BE2C (cell line): ENCODE data around the gene BCKDHA.
A peak's percentile ranks its signal among the peaks of the same experiment; 100 is the strongest.

Experiments
- DNase-seq: peaks from one replicate; pipeline ENCODE4 v3.0.0-alpha.2; 2020
- H3K27me3 ChIP-seq: fragments of 250-450 bp; sonication (Bioruptor Pico); 2 replicates; pipeline ENCODE4 v1.5.1; 2020; ENCODE audit warnings: mild to moderate bottlenecking
- H3K36me3 ChIP-seq: fragments of 250-450 bp; sonication (Bioruptor Pico); 2 replicates; pipeline ENCODE4 v1.5.1; 2020; ENCODE audit warnings: mild to moderate bottlenecking
- H3K4me1 ChIP-seq: fragments of 250-450 bp; sonication (Bioruptor Pico); 2 replicates; pipeline ENCODE4 v1.5.1; 2020
- H3K4me3 ChIP-seq: 2 replicates; pipeline ENCODE4 v1.5.1; 2011; ENCODE audit warnings: low read depth, low read length
- H3K9me3 ChIP-seq: fragments of 250-450 bp; sonication (Bioruptor Pico); 2 replicates; pipeline ENCODE4 v1.5.1; 2020
- CTCF ChIP-seq: IDR thresholded peaks from 2 replicates; pipeline ENCODE4 v1.5.1; 2012; ENCODE audit warnings: mild to moderate bottlenecking, low read depth, low read length

BCKDHA gene

GRCh38 chr19:41411100-41411967 lies 13.7 kb downstream of the BCKDHA start:
- no peak for DNase-seq
- no peaks in the 10 kb centered on the region for H3K27me3 ChIP-seq

GRCh38 chr19:41411968-41412265 lies 14.3 kb downstream of the BCKDHA start:
- no peaks in the 10 kb centered on the region for H3K9me3 ChIP-seq
- no peak for TF ChIP-seq CTCF
- H3K4me1 ChIP-seq, result peaks cover 12% of the 10 kb centered on the region
- H3K4me3 ChIP-seq, result no peak overlapping the region
- no peaks in the 10 kb centered on the region for H3K27me3 ChIP-seq
- peak; percentile 41 for DNase-seq
- H3K36me3 ChIP-seq, result peaks cover 36% of the 10 kb centered on the region

More at GRCh38 chr19:41411100-41411967, 13.7 kb downstream of the BCKDHA start:
- peaks cover 34% of the 10 kb centered on the region for H3K36me3 ChIP-seq
- no peak overlapping the region for H3K4me3 ChIP-seq
- peaks cover 12% of the 10 kb centered on the region for H3K4me1 ChIP-seq
- no peaks in the 10 kb centered on the region for H3K9me3 ChIP-seq
- no peak for TF ChIP-seq CTCF

DNA sequence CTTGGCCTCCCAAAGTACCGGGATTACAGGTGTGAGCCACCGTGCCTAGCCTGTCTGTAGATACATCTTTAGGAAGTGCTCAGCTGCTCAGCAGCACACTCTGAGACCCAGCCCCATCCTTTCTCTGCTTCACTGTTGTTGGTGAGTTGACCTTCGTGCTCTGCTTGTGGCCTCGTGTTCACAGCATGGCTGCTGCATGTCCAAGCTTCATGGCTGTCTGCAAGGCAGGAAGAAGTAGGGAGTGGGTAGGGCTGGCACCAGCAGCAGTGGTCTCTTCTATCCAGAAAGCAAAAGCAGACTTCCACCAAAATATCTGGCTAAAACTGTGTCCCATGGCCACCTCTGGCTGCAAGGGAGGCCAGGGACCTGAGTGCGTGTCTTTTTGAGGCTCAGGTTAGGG lies 15.3 kb downstream of the BCKDHA start:
- H3K27me3 ChIP-seq, result no peaks in the 10 kb centered on the region
- H3K4me3 ChIP-seq, result no peak overlapping the region
- H3K4me1 ChIP-seq, result peaks cover 12% of the 10 kb centered on the region
- H3K9me3 ChIP-seq, result no peaks in the 10 kb centered on the region
- H3K36me3 ChIP-seq, result peaks cover 39% of the 10 kb centered on the region
- DNase-seq, result no peak
- TF ChIP-seq CTCF, result no peak

DNA sequence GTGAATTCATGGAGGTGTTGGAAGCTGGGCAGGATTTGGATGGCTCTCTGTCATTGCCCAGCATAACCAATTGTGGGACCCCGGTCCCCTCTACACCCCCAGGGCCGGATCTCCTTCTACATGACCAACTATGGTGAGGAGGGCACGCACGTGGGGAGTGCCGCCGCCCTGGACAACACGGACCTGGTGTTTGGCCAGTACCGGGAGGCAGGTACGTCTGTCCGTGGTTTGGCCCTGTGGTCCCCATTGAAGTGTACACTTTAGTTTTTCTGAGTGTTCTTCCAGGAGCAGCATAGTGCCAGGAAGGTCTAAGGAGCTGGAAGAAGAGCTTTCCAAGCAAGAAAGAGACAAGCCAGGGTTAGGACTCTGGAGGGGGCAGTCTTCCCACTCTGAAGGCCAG lies 16.3 kb downstream of the BCKDHA start:
- Histone ChIP-seq H3K27me3 (no peaks in the 10 kb centered on the region), H3K4me3 (no peak overlapping the region), H3K4me1 (peaks cover 12% of the 10 kb centered on the region), H3K9me3 (no peaks in the 10 kb centered on the region), H3K36me3 (peaks cover 41% of the 10 kb centered on the region)
- no peak for TF ChIP-seq CTCF
- DNase-seq, result no peak

DNA sequence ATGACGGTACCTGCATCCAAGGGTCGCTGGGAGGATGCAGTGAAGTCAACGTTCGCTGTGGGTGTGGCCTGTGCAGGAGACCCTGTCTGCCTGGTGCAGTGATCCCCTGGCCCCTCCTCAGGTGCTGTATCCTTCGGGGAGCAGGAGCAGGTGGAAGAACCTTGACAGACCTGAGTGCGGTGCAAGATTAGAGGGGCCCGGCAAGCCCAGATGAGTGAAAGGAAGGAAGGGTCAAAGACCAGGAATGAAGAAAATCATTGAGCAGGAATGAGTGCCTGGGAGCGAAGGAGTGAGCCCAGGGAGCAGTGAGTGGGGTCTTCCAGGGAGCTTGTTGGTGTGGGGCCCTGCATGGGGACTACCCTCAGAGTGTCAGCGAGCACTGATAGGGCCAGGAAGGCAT lies 16.8 kb downstream of the BCKDHA start:
- no peak for TF ChIP-seq CTCF
- no peaks in the 10 kb centered on the region for H3K27me3 ChIP-seq
- H3K4me1 ChIP-seq, result peaks cover 12% of the 10 kb centered on the region
- H3K9me3 ChIP-seq, result no peaks in the 10 kb centered on the region
- no peak overlapping the region for H3K4me3 ChIP-seq
- DNase-seq, result no peak
- peaks cover 46% of the 10 kb centered on the region for H3K36me3 ChIP-seq

- TF ChIP-seq CTCF, result no peak
- no peak overlapping the region for H3K4me3 ChIP-seq
- H3K4me1 ChIP-seq, result peaks cover 12% of the 10 kb centered on the region
- DNase-seq, result peak; percentile 67
- peaks cover 51% of the 10 kb centered on the region for H3K36me3 ChIP-seq
- H3K27me3 ChIP-seq, result no peaks in the 10 kb centered on the region
- H3K9me3 ChIP-seq, result no peaks in the 10 kb centered on the region
Observed at GRCh38 chr19:41415154-41415571, 17.5 kb downstream of the BCKDHA start.
